ENCODE measurements around the gene ADPRS.

ADPRS gene

GRCh38 chr1:36134505-36135329 is 46.0 kb downstream of the ADPRS start:
- DNase-seq, result no peak

- no peak for DNase-seq
Observed at GRCh38 chr1:36135330-36135667, 46.6 kb downstream of the ADPRS start.

GRCh38 chr1:36135796-36136195 is 47.1 kb downstream of the ADPRS start:
- DNase-seq, result no peak

GRCh38 chr1:36136535-36136934 is 47.8 kb downstream of the ADPRS start:
- DNase-seq, result no peak

GRCh38 chr1:36137226-36137625 is 48.5 kb downstream of the ADPRS start:
- DNase-seq, result no peak

GRCh38 chr1:36137776-36138175 is 49.1 kb downstream of the ADPRS start:
- DNase-seq, result no peak

- no peak for DNase-seq
Observed at GRCh38 chr1:36139521-36139920, 50.8 kb downstream of the ADPRS start.

GRCh38 chr1:36142121-36142520 is 53.4 kb downstream of the ADPRS start:
- DNase-seq, result no peak

GRCh38 chr1:36143424-36143823 is 54.7 kb downstream of the ADPRS start:
- no peak for DNase-seq

All from activated naive CD4-positive, alpha-beta T cell treated with Interleukin-2 at 50 U/mL for 16 hours (primary cell).